SK-N-SH treated with all-trans-retinoic acid at 6 μM for 48 hours (cell line): ENCODE results near the gene THSD4.

Experiments used
- ARNTL ChIP-seq: fragments of 450-650 bp; formaldehyde crosslinking; IDR thresholded peaks from 2 replicates; pipeline ENCODE4 v1.5.0; 2020; ENCODE audit warnings: low read depth, mild to moderate bottlenecking, moderate library complexity, borderline replicate concordance
- OSR1 ChIP-seq: fragments of 250-450 bp; sonication (Bioruptor Pico); IDR thresholded peaks from 2 replicates; pipeline ENCODE4 v1.8.0; 2022; ENCODE audit warnings: moderate library complexity, mild to moderate bottlenecking, inconsistent platforms
- PATZ1 ChIP-seq: fragments of 250-450 bp; sonication (Bioruptor Pico); IDR thresholded peaks from 2 replicates; pipeline ENCODE4 v1.8.0; 2020; ENCODE audit warnings: mild to moderate bottlenecking, moderate library complexity, borderline replicate concordance
- SNAI2 ChIP-seq: fragments of 250-450 bp; sonication (Bioruptor Pico); IDR thresholded peaks from 2 replicates; pipeline ENCODE4 v1.5.0; 2020; ENCODE audit warnings: mild to moderate bottlenecking, moderate library complexity
- TSHZ2 ChIP-seq: fragments of 250-450 bp; sonication (Bioruptor Pico); IDR thresholded peaks from 2 replicates; pipeline ENCODE4 v1.5.0; 2020; ENCODE audit warnings: mild to moderate bottlenecking, moderate library complexity
- ZFP30 ChIP-seq: fragments of 450-650 bp; formaldehyde crosslinking; IDR thresholded peaks from 2 replicates; pipeline ENCODE4 v1.5.0; 2022; ENCODE audit warnings: mild to moderate bottlenecking, moderate library complexity

GRCh38 chr15:71564217-71564616 lies 448.9 kb downstream of the THSD4 start:
- TF ChIP-seq PATZ1 = no peak
- no peak for TF ChIP-seq ZFP30
- TF ChIP-seq ARNTL = no peak
- no peak for TF ChIP-seq SNAI2 (CRISPR knock-in tag)
- no peak for TF ChIP-seq TSHZ2 (CRISPR knock-in tag)
- no peak for TF ChIP-seq OSR1 (CRISPR knock-in tag)
